ENCODE results near the gene GRN.
A peak's percentile ranks its signal among the peaks of the same experiment; 100 is the strongest.
"Not testable (repeated sequence)": the region's sequence is repeated elsewhere in the genome, so short reads cannot be mapped to it uniquely, and the experiment has no call there.

Gene GRN

DNA sequence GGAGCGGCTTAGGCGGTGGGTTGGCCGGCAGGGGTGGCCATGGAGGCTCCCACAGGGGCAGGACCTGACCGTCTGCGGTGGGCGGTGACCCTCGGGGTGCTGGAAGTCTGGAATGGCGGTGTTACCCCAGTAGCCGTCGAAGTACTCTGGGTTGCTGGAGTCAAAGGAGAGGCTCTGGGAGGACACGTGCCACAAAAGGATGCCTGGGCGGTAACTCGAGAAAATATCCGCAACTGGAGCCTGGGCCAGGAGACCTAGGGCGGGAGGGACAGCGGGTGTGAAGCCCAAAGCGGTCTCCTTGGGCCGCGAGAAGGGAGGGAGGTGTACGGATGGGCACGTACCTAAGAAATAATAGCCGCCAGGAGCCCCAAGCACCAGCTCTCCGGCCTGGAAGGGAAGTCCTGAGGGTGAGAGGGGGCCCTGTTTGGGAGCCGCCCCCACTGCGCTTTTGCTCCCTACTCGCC is 39.8 kb downstream of the GRN start:
- DNase-seq: no peak

DNA sequence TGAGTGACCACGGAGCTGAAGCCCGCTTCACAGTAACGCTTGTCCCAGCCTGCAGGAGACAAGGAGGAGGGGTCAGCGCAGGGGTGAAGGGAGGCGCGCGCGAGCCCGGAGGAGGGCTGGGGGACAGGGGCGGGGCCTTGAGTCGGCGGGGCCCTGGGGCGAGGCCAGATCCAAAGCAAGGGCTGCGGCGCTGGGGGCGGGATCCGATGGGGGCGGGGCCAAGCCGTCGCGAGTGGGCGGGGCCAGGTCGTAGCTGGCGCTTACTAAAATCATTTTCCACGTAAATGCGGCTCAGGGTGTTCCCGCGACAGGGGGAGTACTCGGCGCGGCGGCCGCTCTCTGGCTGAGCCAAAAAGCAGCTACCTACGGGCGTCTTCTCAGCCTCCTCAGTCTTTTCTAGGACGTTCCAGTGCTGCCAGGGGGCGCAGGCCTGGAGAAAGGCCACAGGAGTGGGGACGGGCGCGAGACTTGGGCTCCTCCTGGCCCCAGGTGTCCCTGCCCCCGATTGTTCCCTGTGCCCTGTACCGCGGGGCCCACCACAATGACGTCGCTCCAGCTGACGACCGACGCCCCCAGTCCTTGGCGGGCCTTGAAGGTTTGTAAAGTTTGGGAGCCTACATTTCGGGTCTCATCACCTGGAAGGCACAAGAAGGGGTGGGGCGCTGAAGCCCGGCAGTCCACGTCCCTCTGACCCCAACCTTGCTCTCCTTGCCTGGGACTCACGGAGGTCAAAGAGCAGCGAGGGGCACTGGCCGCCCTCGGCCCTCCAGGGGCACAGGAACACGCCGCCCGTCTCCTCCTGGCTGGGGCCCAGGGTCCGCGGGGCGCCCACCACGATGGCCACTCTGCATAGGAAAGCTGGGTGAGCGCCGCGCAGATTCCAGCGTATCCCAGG is 40.4 kb downstream of the GRN start:
- DNase-seq: peak; percentile 89

DNA sequence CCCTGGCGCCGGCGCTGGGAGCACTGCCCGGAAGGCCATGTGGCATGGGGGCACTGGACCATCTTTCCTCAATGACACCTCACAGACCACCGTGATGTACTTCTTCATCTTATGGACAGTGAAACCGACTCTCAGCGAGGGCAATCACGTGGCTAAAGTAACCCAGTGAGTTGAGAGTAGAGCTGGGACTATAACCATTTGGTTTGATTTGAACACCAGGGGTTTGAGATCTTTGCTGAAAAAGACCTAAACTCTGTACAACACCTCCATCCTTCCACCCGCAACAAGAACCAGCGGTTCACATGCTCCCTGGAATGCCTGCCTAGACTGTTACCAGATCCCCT is 41.1 kb downstream of the GRN start:
- DNase-seq: no peak

GRCh38 chr17:44387804-44388203 is 42.7 kb downstream of the GRN start:
- DNase-seq: no peak

DNA sequence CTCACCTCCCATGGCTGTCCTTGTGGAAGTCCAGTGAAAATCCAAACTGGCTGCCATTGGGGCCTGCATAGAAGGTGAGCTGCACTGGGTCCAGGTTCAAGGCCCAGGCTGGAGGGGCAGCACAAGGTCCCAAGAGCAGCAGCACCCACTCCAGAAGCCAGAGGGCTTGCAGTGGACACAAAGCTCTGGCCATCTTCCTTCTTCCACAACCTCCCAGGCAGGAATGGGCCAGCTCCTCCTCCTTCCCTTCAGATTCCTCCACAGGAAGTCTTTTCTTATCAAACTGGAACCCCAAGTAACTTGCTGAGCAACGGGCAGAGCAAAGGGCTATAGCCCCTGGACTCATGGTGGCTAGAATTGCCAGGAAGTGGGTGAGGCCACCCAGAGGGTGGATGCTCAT is 44.2 kb downstream of the GRN start, which contains the start of gene ITGA2B:
TSS of gene ITGA2B (minus strand) at position 369 of the 400 bp plus-strand sequence. CDS start at position 193, 176 bp downstream.
- DNase-seq: no peak

DNA sequence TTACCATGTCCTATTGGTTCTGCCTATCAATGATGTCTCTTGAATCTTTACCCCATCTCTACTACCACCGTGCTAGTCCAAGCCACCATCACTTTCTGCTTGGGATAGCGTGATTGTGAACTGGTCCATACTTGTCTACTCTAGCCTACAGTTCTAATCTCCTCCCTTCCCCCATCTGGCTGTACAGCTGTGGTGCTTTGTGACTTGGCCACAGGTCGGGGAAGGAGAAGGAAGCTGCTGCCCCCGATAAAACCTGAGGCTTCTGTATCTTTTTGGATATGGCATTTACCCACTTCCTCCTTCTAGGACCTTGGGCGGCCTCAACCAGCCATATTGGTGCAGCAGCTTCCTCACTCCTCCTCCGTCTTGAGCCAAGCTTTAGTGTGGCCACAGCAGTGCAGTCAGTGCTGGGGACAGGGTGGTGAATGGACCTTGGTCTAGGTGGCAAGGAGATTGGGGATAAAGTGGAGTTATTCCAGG is 44.7 kb downstream of the GRN start:
- DNase-seq: no peak

DNA sequence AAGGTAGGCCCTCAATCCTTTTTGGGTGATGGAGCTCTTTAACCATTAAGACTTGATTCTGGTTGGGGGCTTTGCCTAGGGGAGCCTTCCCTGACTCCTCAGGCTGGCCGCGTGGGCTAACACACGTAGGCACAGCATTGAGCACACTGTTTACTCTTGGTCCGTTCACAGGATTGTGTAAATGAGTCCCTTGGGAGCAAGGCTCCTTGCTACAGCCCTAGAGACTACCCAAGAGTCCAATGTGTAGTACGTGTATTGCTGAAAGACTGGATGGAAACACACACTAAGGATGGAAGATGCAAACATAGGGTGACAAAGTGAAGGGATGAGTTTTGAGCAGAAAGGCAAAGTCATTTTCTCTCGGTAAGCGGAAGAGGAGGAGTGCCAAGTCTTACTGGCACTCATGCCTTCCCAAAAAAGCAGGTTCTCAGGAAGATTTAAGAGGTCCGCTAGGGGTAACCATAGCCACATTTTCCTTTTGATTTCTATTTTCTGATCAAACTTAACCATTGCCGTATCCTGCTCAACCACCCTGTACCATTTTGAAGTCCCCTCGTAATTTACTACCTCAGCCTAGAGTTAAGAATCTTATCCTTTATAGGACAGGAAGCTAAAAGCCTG is 45.3 kb downstream of the GRN start:
- no peak for DNase-seq

DNA sequence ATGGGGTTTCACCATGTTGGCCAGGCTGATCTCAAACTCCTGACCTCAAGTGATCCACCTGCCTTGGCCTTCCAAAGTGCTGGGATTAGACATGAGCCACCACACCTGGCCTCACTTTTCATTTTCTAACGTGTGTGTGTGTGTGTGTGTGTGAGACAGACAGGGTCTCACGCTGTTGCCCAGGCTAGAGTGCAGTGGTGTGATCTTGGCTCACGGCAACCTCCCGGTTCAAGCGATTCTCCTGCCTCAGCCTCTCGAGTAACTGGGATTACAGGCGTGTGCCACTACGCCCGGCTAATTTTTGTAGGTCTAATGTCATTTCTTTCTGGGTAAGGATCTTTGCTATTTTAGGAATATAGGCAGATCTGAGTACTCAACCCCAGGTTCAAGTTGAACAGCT is 49.0 kb downstream of the GRN start:
- not testable (repeated sequence) for DNase-seq

- DNase-seq: no peak
These were observed 49.7 kb downstream of the GRN start for GRCh38 chr17:44394833-44395232.

- no peak for DNase-seq
These were observed 51.8 kb downstream of the GRN start for GRCh38 chr17:44396946-44397345.

DNA sequence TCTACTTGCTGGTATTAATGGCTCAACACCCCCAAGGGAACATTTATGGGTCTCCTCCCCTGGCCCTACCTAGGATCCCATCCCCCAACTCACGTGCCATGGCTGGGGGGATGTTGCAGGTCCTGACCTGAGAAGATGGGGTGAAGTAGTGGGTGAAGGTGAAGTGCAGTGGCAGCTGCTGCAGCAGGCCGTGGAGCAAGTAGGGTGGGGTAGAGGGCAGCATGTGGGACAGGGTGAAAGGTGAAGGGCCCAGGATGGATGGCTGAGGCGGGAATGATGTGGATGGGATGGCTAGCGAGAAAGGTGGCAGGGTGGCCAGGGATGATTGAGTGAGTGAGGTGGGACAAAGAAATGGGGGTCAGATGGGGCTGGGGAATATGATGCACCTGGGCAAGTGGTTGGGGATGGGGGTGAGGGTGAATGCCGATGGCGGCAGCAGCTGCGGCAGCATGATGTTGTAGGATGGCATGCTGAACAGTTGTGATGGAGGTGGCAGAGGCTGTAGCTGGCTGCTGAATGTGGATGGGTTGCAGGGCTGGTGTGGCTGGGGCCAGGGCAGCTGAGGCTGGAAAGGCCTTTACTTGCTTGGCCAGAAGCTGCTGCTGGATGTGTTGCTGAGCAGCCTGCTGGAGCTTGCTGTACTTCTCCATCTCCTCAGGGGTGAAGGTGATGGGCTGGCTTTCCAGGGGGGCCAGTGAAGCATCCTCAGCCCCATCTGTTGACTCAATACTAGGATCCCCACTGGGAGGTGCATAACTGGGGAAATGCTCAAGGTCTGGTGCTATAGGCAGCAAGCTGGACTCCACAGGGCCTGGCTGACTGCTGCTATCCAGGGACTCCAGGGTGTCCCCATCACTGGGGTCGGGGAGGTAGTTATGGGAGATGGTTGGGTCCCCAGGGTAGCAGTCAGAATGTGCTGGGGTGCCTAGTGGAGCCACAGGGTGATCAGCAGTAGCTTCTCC is 52.7 kb downstream of the GRN start:
- DNase-seq: no peak

GRCh38 chr17:44398692-44399691 is 53.9 kb downstream of the GRN start:
- DNase-seq: no peak

- no peak for DNase-seq
These were observed 55.2 kb downstream of the GRN start for GRCh38 chr17:44400226-44400847.

Measured in CD4-positive, alpha-beta T cell treated with Interleukin-17A for 1 hour (primary cell).